Astrocyte (in vitro differentiated cells and primary cell): Measurements from ENCODE around the gene AATF.

Source experiments
- CTCF ChIP-seq: IDR thresholded peaks from 2 replicates; pipeline ENCODE4 v1.5.1; 2011; ENCODE audit warnings: low read depth, mild to moderate bottlenecking, inconsistent platforms, low read length, moderate library complexity; ENCODE audit not compliant: insufficient read depth
- EZH2 ChIP-seq: IDR thresholded peaks from 2 replicates; pipeline ENCODE4 v1.6.1; 2012; ENCODE audit warnings: mild to moderate bottlenecking, low read length, inconsistent platforms; ENCODE audit not compliant: insufficient read depth

- TF ChIP-seq CTCF (no peak), EZH2 (no peak)
These were observed 50.7 kb downstream of the AATF start for GRCh38 chr17:36999471-36999870.
